ENCODE results near the gene APOLD1.

The APOLD1 gene

GRCh38 chr12:12755923-12756322 is 29.5 kb upstream of the APOLD1 start:
- TF ChIP-seq FOXP2 (optimal IDR thresholded peaks at IDR 0.05; ENCODE audit: borderline replicate concordance, extremely low read depth, extremely low read length, insufficient read depth) (no peak), TAF1 (IDR thresholded peaks at IDR 0.05; ENCODE audit: borderline replicate concordance, insufficient read depth, low read length) (no peak), REST (IDR thresholded peaks at IDR 0.05; ENCODE audit: insufficient read depth in 1 of 2, low read depth in 2 of 2, low read length in 2 of 2) (no peak), POLR2AphosphoS5 (IDR thresholded peaks at IDR 0.05; ENCODE audit: low read depth, low read length) (no peak), SIN3A (IDR thresholded peaks at IDR 0.05; ENCODE audit: borderline replicate concordance, insufficient read depth, low read length) (no peak)

GRCh38 chr12:12757121-12757520 is 28.3 kb upstream of the APOLD1 start:
- TF ChIP-seq POLR2AphosphoS5 (IDR thresholded peaks at IDR 0.05; ENCODE audit: low read depth, low read length) (no peak), TAF1 (IDR thresholded peaks at IDR 0.05; ENCODE audit: borderline replicate concordance, insufficient read depth, low read length) (no peak), SIN3A (IDR thresholded peaks at IDR 0.05; ENCODE audit: borderline replicate concordance, insufficient read depth, low read length) (no peak), REST (IDR thresholded peaks at IDR 0.05; ENCODE audit: insufficient read depth in 1 of 2, low read depth in 2 of 2, low read length in 2 of 2) (no peak), FOXP2 (optimal IDR thresholded peaks at IDR 0.05; ENCODE audit: borderline replicate concordance, extremely low read depth, extremely low read length, insufficient read depth) (no peak)

GRCh38 chr12:12759234-12759915 is 26.1 kb upstream of the APOLD1 start:
- no peak for TF ChIP-seq SIN3A (IDR thresholded peaks at IDR 0.05; ENCODE audit: borderline replicate concordance, insufficient read depth, low read length)
- no peak for TF ChIP-seq POLR2AphosphoS5 (IDR thresholded peaks at IDR 0.05; ENCODE audit: low read depth, low read length)
- TF ChIP-seq TAF1 (IDR thresholded peaks at IDR 0.05; ENCODE audit: borderline replicate concordance, insufficient read depth, low read length): no peak
- TF ChIP-seq REST (IDR thresholded peaks at IDR 0.05; ENCODE audit: insufficient read depth in 1 of 2, low read depth in 2 of 2, low read length in 2 of 2): no peak
- no peak for TF ChIP-seq FOXP2 (optimal IDR thresholded peaks at IDR 0.05; ENCODE audit: borderline replicate concordance, extremely low read depth, extremely low read length, insufficient read depth)

- TF ChIP-seq POLR2AphosphoS5 (IDR thresholded peaks at IDR 0.05; ENCODE audit: low read depth, low read length) (no peak), SIN3A (IDR thresholded peaks at IDR 0.05; ENCODE audit: borderline replicate concordance, insufficient read depth, low read length) (no peak), REST (IDR thresholded peaks at IDR 0.05; ENCODE audit: insufficient read depth in 1 of 2, low read depth in 2 of 2, low read length in 2 of 2) (no peak), FOXP2 (optimal IDR thresholded peaks at IDR 0.05; ENCODE audit: borderline replicate concordance, extremely low read depth, extremely low read length, insufficient read depth) (no peak), TAF1 (IDR thresholded peaks at IDR 0.05; ENCODE audit: borderline replicate concordance, insufficient read depth, low read length) (no peak)
Observed at GRCh38 chr12:12764824-12765223, 20.6 kb upstream of the APOLD1 start.
